ENCODE measurements around the gene MCRIP2. TPM values are rescaled to one million over a fixed set of nuclear protein-coding genes. Genes with fewer than 3 reads are reported as not detected.
A peak's percentile ranks its signal among the peaks of the same experiment; 100 is the strongest.

The MCRIP2 gene
- total RNA-seq, 3 donors from 2014 or later = 76.3 to 116 (median 100) TPM

GRCh38 chr16:676565-676902 is 34.9 kb downstream of the MCRIP2 start:
- TF ChIP-seq CTCF (IDR thresholded peaks at IDR 0.05) = no peak

GRCh38 chr16:676913-677312 is 35.3 kb downstream of the MCRIP2 start:
- no peak for TF ChIP-seq CTCF (IDR thresholded peaks at IDR 0.05)
- Histone ChIP-seq H3K4me3 (no peak overlapping the region), H3K4me1 (ENCODE audit: low read depth) (peaks cover 47% of the 10 kb centered on the region), H3K36me3 (ENCODE audit: low read depth) (peaks cover 4% of the 10 kb centered on the region), H3K9me3 (no peaks in the 10 kb centered on the region)
- intact Hi-C loops (cut with DNase I, micrococcal nuclease) = no loop called here
- peak; percentile 68 for ATAC-seq
- peak; percentile 92 to 95 (median 94) for DNase-seq

More at GRCh38 chr16:676565-676902, 34.9 kb downstream of the MCRIP2 start:
- H3K36me3 ChIP-seq (ENCODE audit: low read depth) = peaks cover 6% of the 10 kb centered on the region
- intact Hi-C loops (cut with DNase I, micrococcal nuclease) = no loop called here
- no peaks in the 10 kb centered on the region for H3K9me3 ChIP-seq
- no peak for ATAC-seq
- no peak for DNase-seq
- H3K4me3 ChIP-seq = no peak overlapping the region
- H3K4me1 ChIP-seq (ENCODE audit: low read depth) = peaks cover 44% of the 10 kb centered on the region

GRCh38 chr16:677316-678190 is 35.9 kb downstream of the MCRIP2 start:
- DNase-seq = peak in 1 of 3 donors; percentile 33
- Histone ChIP-seq H3K9me3 (no peaks in the 10 kb centered on the region), H3K4me3 (no peak overlapping the region), H3K4me1 (ENCODE audit: low read depth) (peaks cover 54% of the 10 kb centered on the region), H3K36me3 (ENCODE audit: low read depth) (peaks cover 9% of the 10 kb centered on the region)
- no peak for TF ChIP-seq CTCF (IDR thresholded peaks at IDR 0.05)
- intact Hi-C loops (cut with DNase I, micrococcal nuclease) = no loop called here
- no peak for ATAC-seq

GRCh38 chr16:678209-678857 is 36.7 kb downstream of the MCRIP2 start:
- intact Hi-C loops (cut with DNase I, micrococcal nuclease) = no loop called here
- no peak for TF ChIP-seq CTCF (IDR thresholded peaks at IDR 0.05)
- ATAC-seq (no peak), DNase-seq (peak in 1 of 3 donors; percentile 40)
- Histone ChIP-seq H3K4me1 (ENCODE audit: low read depth) (peaks cover 60% of the 10 kb centered on the region), H3K4me3 (no peak overlapping the region), H3K9me3 (no peaks in the 10 kb centered on the region), H3K36me3 (ENCODE audit: low read depth) (peaks cover 5% of the 10 kb centered on the region)

- H3K36me3 ChIP-seq (ENCODE audit: low read depth) = peaks cover 5% of the 10 kb centered on the region
- intact Hi-C loops (cut with DNase I, micrococcal nuclease) = no loop called here
- peak; percentile 70 to 89 (median 82) for DNase-seq
- H3K4me3 ChIP-seq = no peak overlapping the region
- ATAC-seq = peak; percentile 20
- H3K4me1 ChIP-seq (ENCODE audit: low read depth) = peaks cover 64% of the 10 kb centered on the region
- TF ChIP-seq CTCF (IDR thresholded peaks at IDR 0.05) = no peak
- H3K9me3 ChIP-seq = no peaks in the 10 kb centered on the region
Measured at GRCh38 chr16:678858-679813, 37.5 kb downstream of the MCRIP2 start.
